SK-N-SH (cell line): ENCODE data around the gene ZNF768.

Experiments used
- CTCF ChIP-seq: fragments of 200-600 bp; sonication (generic); IDR thresholded peaks from 2 replicates; pipeline ENCODE4 v1.6.1; 2017; ENCODE audit warnings: antibody characterized with exemption, mild to moderate bottlenecking, moderate library complexity
- MXI1 ChIP-seq: IDR thresholded peaks from 2 replicates; pipeline ENCODE4 v1.6.1; 2012; ENCODE audit warnings: mild to moderate bottlenecking, low read depth, low read length, improper control_type of control experiment
- POLR2AphosphoS5 ChIP-seq: IDR thresholded peaks from 2 replicates; pipeline ENCODE4 v1.6.1; 2012; ENCODE audit warnings: low read depth, low read length
- RFX5 ChIP-seq: IDR thresholded peaks from 2 replicates; pipeline ENCODE4 v1.6.1; 2012; ENCODE audit warnings: mild to moderate bottlenecking, improper control_type of control experiment, low read length
- SIN3A ChIP-seq: IDR thresholded peaks from 2 replicates; pipeline ENCODE4 v1.6.1; 2012; ENCODE audit warnings: low read depth, mild to moderate bottlenecking, low read length, moderate library complexity, borderline replicate concordance
- USF1 ChIP-seq: IDR thresholded peaks from 2 replicates; pipeline ENCODE4 v1.4.0; 2012; ENCODE audit warnings: low read depth, borderline replicate concordance
- YY1 ChIP-seq: IDR thresholded peaks from 2 replicates; pipeline ENCODE4 v1.4.0; 2012; ENCODE audit warnings: low read depth, mild to moderate bottlenecking

GRCh38 chr16:30570636-30571444 lies 44.5 kb upstream of the ZNF768 start:
- no peak for TF ChIP-seq CTCF
- no peak for TF ChIP-seq USF1
- TF ChIP-seq SIN3A = no peak
- no peak for TF ChIP-seq POLR2AphosphoS5
- no peak for TF ChIP-seq YY1
- TF ChIP-seq RFX5 = no peak
- no peak for TF ChIP-seq MXI1
